Stomach (tissue), 4 donors: ENCODE results near the gene OPN3.

ENCODE experiments used
- CTCF ChIP-seq, 7 experiments: fragments of 450-650 bp in 4 of 7; fragments of 200-600 bp in 3 of 7; sonication (generic) in 3 of 7; IDR thresholded peaks; one replicate each; pipeline ENCODE4 v1.5.1; 2016 to 2019; ENCODE audit warnings: antibody characterized with exemption in 7 of 7, control low read depth in 2 of 7, mild to moderate bottlenecking in 1 of 7
- POLR2A ChIP-seq, 4 donors: fragments of 450-650 bp; IDR thresholded peaks; one replicate each; pipeline ENCODE4 v1.6.1; 2016; ENCODE audit warnings: antibody characterized with exemption in 4 of 4, control low read depth in 2 of 4, mild to moderate bottlenecking in 1 of 4, moderate library complexity in 1 of 4
- POLR2AphosphoS5 ChIP-seq, 3 donors: sonication (generic); formaldehyde crosslinking; IDR thresholded peaks; one replicate each; pipeline ENCODE4 v1.6.1; 2016; ENCODE audit warnings: antibody characterized with exemption in 3 of 3

GRCh38 chr1:241678536-241678935 is 38.4 kb upstream of the OPN3 start:
- TF ChIP-seq CTCF (IDR thresholded peaks at IDR 0.05) = no peak
- TF ChIP-seq POLR2AphosphoS5 (IDR thresholded peaks at IDR 0.05) = no peak
- no peak for TF ChIP-seq POLR2A (IDR thresholded peaks at IDR 0.05)
